GM12878 (cell line): ENCODE data around the gene TET2. TPM values are rescaled to one million over a fixed set of nuclear protein-coding genes. Genes with fewer than 3 reads are reported as not detected.

ENCODE experiments used
- ATAC-seq: fragments of 200-7000 bp; cut with Tn5 transposase; 3 replicates; pipeline ENCODE4 v1.9.1; 2020; ENCODE audit warnings: mild to moderate bottlenecking, moderate library complexity
- BruUV-seq: library from RNA; stranded (reverse); fragments of 400-500 nt; replicated peaks from 2 replicates; lab custom pipeline; 2021; lab: Mats Ljungman, UMichigan
- CTCF ChIA-PET: fragments of 300-600 bp; sonication (Branson Sonifier 250); formaldehyde crosslinking; extraction: SDS; loops from one replicate; lab custom pipeline; 2021; ENCODE audit warnings: inconsistent platforms; lab: Yijun Ruan, JAX
- POLR2A ChIA-PET: fragments of 350-600 bp; formaldehyde crosslinking; extraction: SDS; loops from one replicate; lab custom pipeline; 2021; ENCODE audit warnings: inconsistent platforms; lab: Charles Lee
- RAD21 ChIA-PET: fragments of 300-600 bp; sonication (Branson Sonifier 250); formaldehyde crosslinking; loops from one replicate; lab custom pipeline; 2023; ENCODE audit warnings: antibody characterized with exemption; ENCODE audit not compliant: unreplicated experiment; lab: Charles Lee
- SMC1A ChIA-PET: fragments of 300-600 bp; sonication (Branson Sonifier 250); formaldehyde crosslinking; loops from one replicate; lab custom pipeline; 2023; ENCODE audit not compliant: unreplicated experiment, uncharacterized antibody; lab: Charles Lee
- DNase-seq: peaks from one replicate; pipeline ENCODE4 v3.0.0-alpha.2; 2011; ENCODE audit warnings: low read depth, low spot score
- FAIRE-seq: peaks from 3 replicates; lab custom pipeline; 2011; peaks lifted over from hg19 to GRCh38; lab: Jason Lieb, UNC
- H2AFZ ChIP-seq: 2 replicates; pipeline ENCODE4 v1.6.0; 2011; ENCODE audit warnings: low read depth, low read length, control low read depth; ENCODE audit not compliant: control insufficient read depth
- H3K27ac ChIP-seq: 2 replicates; pipeline ENCODE4 v1.5.1; 2011; ENCODE audit warnings: control low read depth; ENCODE audit not compliant: control insufficient read depth, insufficient read depth
- H3K27me3 ChIP-seq, 2 experiments: replicated peaks in 1 of 2; 2 replicates each; pipeline versions ENCODE4 v1.6.0 to v1.6.1; 2011; ENCODE audit warnings: low read length in 1 of 2; ENCODE audit not compliant: control insufficient read depth in 2 of 2, insufficient read depth in 2 of 2
- H3K36me3 ChIP-seq, 2 experiments: 2 replicates each; pipeline ENCODE4 v1.5.1; 2011; ENCODE audit warnings: low read length in 1 of 2; ENCODE audit not compliant: control insufficient read depth in 2 of 2, insufficient read depth in 2 of 2
- H3K4me1 ChIP-seq: 2 replicates; pipeline ENCODE4 v1.6.1; 2011; ENCODE audit warnings: mild to moderate bottlenecking, low read length, moderate library complexity, mixed read lengths; ENCODE audit not compliant: control insufficient read depth, insufficient read depth
- H3K4me2 ChIP-seq: 2 replicates; pipeline ENCODE4 v1.6.0; 2011; ENCODE audit warnings: control low read depth; ENCODE audit not compliant: control insufficient read depth, insufficient read depth
- H3K4me3 ChIP-seq: fragments of 200-600 bp; sonication (generic); 2 replicates; pipeline ENCODE4 v1.5.1; 2016
- H3K79me2 ChIP-seq: 2 replicates; pipeline ENCODE4 v1.6.0; 2011; ENCODE audit warnings: low read length; ENCODE audit not compliant: control insufficient read depth, insufficient read depth
- H3K9ac ChIP-seq: 2 replicates; pipeline ENCODE4 v1.8.0; 2011; ENCODE audit warnings: low read length, control low read depth, mixed read lengths; ENCODE audit not compliant: control insufficient read depth, insufficient read depth
- H3K9me3 ChIP-seq: replicated peaks from 3 replicates; pipeline ENCODE4 v1.5.1; 2011; ENCODE audit warnings: mild to moderate bottlenecking, low read length; ENCODE audit not compliant: control insufficient read depth, insufficient read depth
- H4K20me1 ChIP-seq: 2 replicates; pipeline ENCODE4 v1.6.0; 2011; ENCODE audit not compliant: control insufficient read depth, insufficient read depth
- IKZF1 ChIP-seq: fragments of 450-650 bp; conservative IDR thresholded peaks from 2 replicates; pipeline ENCODE4 v1.6.1; 2017; ENCODE audit warnings: antibody characterized with exemption, mild to moderate bottlenecking
- IRF4 ChIP-seq: IDR thresholded peaks from 2 replicates; pipeline ENCODE4 v1.6.1; 2011; ENCODE audit warnings: low read depth, low read length
- MEF2A ChIP-seq: IDR thresholded peaks from 2 replicates; pipeline ENCODE4 v1.6.1; 2011; ENCODE audit warnings: low read depth, mild to moderate bottlenecking, low read length, moderate library complexity; ENCODE audit not compliant: insufficient read depth
- NFYA ChIP-seq: IDR thresholded peaks from 2 replicates; pipeline ENCODE4 v1.6.1; 2011; ENCODE audit warnings: low read depth, mild to moderate bottlenecking, low read length, improper control_type of control experiment, borderline replicate concordance
- RB1 ChIP-seq: fragments of 450-650 bp; formaldehyde crosslinking; IDR thresholded peaks from 2 replicates; pipeline ENCODE4 v1.6.1; 2017; ENCODE audit warnings: mild to moderate bottlenecking, borderline replicate concordance
- WGBS: methylation state at CpG from one replicate; pipeline ENCODE4 v1.1.6; 2016; ENCODE audit warnings: low lambda C conversion rate; ENCODE audit not compliant: insufficient replicate concordance, insufficient coverage; ENCODE audit errors: missing lambda C conversion rate; 5-methylcytosine and 5-hydroxymethylcytosine counted together
- in situ Hi-C: fragments of 300-500 bp; cut with MboI; formaldehyde crosslinking; loops from 9 replicates; pipeline ENCODE4 v1.14.3; 2018; ENCODE audit warnings: mixed read lengths
- intact Hi-C: fragments of 100-400 bp; cut with micrococcal nuclease; formaldehyde crosslinking; loops from one replicate; pipeline ENCODE4 v1.14.2; 2022; ENCODE audit not compliant: unreplicated experiment
- polyA plus RNA-seq, 11 experiments: library from polyadenylated mRNA; depleted of rRNA in 4 of 11; unstranded in 6 of 11; stranded (reverse) in 5 of 11; fragments of >200 nt; fragmentation: Nextera tagmentation in 4 of 11; fragmentation: Illumina TruSeq in 1 of 11; extraction: Ambion mirVana in 4 of 11; extraction: Trizol in 1 of 11; gene quantifications; 1 replicate in 1 of 11; 2 replicates in 10 of 11; pipeline versions ENCODE4 v1.2.1 to v1.2.3, GENCODE V29; 2011 to 2016; ENCODE audit warnings: inconsistent platforms in 2 of 11, missing spikeins in 2 of 11, low read depth in 1 of 11
- total RNA-seq, 4 experiments: library from RNA; depleted of rRNA in 3 of 4; stranded (reverse); fragments of >200 nt in 3 of 4; fragmentation: Illumina TruSeq in 1 of 4; extraction: Trizol in 1 of 4; gene quantifications; 2 replicates each; pipeline versions ENCODE4 v1.2.1 to v1.2.3, GENCODE V29; 2013 to 2021
- TF ChIP-seq, protein P1 (sequence below): IDR thresholded peaks from 2 replicates; pipeline ENCODE4 v1.6.1; 2012; ENCODE audit warnings: low read length, inconsistent platforms
- TF ChIP-seq, protein P2 (sequence below): fragments of 450-650 bp; IDR thresholded peaks from 2 replicates; pipeline ENCODE4 v1.6.1; 2017; ENCODE audit warnings: mild to moderate bottlenecking
- TF ChIP-seq, protein P3 (sequence below): IDR thresholded peaks from 2 replicates; pipeline ENCODE4 v1.6.1; 2011; ENCODE audit warnings: low read depth, mild to moderate bottlenecking, low read length, moderate library complexity, borderline replicate concordance; ENCODE audit errors: extremely low read depth

The TET2 gene
- total and polyA plus RNA-seq, 10 of the 15 experiments (the other 5 are each of a cell fraction or from before 2014, with no cell fraction given), result 3.7 to 49.0 (median 27.5) TPM

DNA sequence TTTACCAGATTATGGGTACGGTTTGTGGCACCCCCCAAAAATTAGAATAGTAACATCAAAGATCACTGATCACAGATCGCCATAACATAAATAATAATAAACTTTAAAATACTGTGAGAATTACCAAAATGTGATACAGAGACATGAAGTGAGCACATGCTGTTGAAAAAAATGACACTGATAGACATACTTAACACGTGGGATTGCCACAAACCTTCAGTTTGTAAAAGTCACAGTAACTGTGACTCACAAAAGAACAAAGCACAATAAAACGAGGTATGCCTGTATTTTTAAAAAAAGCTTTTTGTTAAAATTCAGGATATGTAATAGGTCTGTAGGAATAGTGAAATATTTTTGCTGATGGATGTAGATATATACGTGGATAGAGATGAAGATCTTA lies 93.4 kb downstream of the TET2 start (continued):
- TF ChIP-seq, protein P1, sequence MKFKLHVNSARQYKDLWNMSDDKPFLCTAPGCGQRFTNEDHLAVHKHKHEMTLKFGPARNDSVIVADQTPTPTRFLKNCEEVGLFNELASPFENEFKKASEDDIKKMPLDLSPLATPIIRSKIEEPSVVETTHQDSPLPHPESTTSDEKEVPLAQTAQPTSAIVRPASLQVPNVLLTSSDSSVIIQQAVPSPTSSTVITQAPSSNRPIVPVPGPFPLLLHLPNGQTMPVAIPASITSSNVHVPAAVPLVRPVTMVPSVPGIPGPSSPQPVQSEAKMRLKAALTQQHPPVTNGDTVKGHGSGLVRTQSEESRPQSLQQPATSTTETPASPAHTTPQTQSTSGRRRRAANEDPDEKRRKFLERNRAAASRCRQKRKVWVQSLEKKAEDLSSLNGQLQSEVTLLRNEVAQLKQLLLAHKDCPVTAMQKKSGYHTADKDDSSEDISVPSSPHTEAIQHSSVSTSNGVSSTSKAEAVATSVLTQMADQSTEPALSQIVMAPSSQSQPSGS, result no peak
- TF ChIP-seq, protein P2, sequence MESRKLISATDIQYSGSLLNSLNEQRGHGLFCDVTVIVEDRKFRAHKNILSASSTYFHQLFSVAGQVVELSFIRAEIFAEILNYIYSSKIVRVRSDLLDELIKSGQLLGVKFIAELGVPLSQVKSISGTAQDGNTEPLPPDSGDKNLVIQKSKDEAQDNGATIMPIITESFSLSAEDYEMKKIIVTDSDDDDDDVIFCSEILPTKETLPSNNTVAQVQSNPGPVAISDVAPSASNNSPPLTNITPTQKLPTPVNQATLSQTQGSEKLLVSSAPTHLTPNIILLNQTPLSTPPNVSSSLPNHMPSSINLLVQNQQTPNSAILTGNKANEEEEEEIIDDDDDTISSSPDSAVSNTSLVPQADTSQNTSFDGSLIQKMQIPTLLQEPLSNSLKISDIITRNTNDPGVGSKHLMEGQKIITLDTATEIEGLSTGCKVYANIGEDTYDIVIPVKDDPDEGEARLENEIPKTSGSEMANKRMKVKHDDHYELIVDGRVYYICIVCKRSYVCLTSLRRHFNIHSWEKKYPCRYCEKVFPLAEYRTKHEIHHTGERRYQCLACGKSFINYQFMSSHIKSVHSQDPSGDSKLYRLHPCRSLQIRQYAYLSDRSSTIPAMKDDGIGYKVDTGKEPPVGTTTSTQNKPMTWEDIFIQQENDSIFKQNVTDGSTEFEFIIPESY, result no peak
- TF ChIP-seq IRF4, result no peak
- no peak for TF ChIP-seq MEF2A
- TF ChIP-seq RB1, result no peak
- no peak for TF ChIP-seq NFYA

DNA sequence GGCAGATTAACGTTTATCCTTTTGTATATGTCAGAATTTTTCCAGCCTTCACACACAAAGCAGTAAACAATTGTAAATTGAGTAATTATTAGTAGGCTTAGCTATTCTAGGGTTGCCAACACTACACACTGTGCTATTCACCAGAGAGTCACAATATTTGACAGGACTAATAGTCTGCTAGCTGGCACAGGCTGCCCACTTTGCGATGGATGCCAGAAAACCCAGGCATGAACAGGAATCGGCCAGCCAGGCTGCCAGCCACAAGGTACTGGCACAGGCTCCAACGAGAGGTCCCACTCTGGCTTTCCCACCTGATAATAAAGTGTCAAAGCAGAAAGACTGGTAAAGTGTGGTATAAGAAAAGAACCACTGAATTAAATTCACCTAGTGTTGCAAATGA lies 94.8 kb downstream of the TET2 start:
- ChIA-PET RAD21 (no interaction called here), POLR2A (no interaction called here), CTCF (interaction anchor here (0.6 to 1.2 kb wide), 6 partner anchors 10 to 232 kb away, joined by 3 to 4 read pairs (median 4); no protein-coding TSS in a partner anchor), SMC1A (interaction anchor here (1.0 to 2.7 kb wide), 6 partner anchors 10 to 75 kb away, joined by 3 to 11 read pairs (median 4); no protein-coding TSS in a partner anchor)
- Histone ChIP-seq H2AFZ (no peak overlapping the region), H3K4me3 (no peak overlapping the region), H4K20me1 (no peaks in the 10 kb centered on the region), H3K36me3 (peaks cover 6 to 28% of the 10 kb centered on the region in 2 experiments), H3K27me3 (no peaks in the 10 kb centered on the region), H3K4me1 (peaks cover 6% of the 10 kb centered on the region), H3K27ac (no peak overlapping the region), H3K9ac (no peak overlapping the region), H3K4me2 (no peak overlapping the region), H3K79me2 (peaks cover 11% of the 10 kb centered on the region), H3K9me3 (peaks cover 12% of the 10 kb centered on the region; the same call in 2 of the 3 replicates)
- TF ChIP-seq IKZF1, result no peak
- TF ChIP-seq, protein P3, sequence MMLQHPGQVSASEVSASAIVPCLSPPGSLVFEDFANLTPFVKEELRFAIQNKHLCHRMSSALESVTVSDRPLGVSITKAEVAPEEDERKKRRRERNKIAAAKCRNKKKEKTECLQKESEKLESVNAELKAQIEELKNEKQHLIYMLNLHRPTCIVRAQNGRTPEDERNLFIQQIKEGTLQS, result no peak
- FAIRE-seq (no peak), DNase-seq (no peak), ATAC-seq (no peak)
- intact Hi-C loops, result no loop called here
- BruUV-seq, result no TSS peak
- in situ Hi-C loops, result no loop called here
- WGBS, result 63% methylated on average over 4 of the region's 4 CpGs
